Hepatocyte (in vitro differentiated cells): ENCODE measurements around the gene KIF26B. TPM values are rescaled to one million over a fixed set of nuclear protein-coding genes. Genes with fewer than 3 reads are reported as not detected.
A peak's percentile ranks its signal among the peaks of the same experiment; 100 is the strongest.

ENCODE experiments used
- DNase-seq: peaks from one replicate; pipeline ENCODE4 v3.0.0-alpha.2; 2016; ENCODE audit warnings: low spot score
- H2AFZ ChIP-seq: fragments of 200-600 bp; sonication (generic); 2 replicates; pipeline ENCODE4 v1.6.0; 2016; ENCODE audit warnings: antibody characterized with exemption, mild to moderate bottlenecking
- H3K27ac ChIP-seq: fragments of 200-600 bp; sonication (generic); 2 replicates; pipeline ENCODE4 v1.5.1; 2016; ENCODE audit warnings: mild to moderate bottlenecking
- H3K27me3 ChIP-seq: fragments of 200-600 bp; sonication (generic); 2 replicates; pipeline ENCODE4 v1.6.1; 2016
- H3K36me3 ChIP-seq: fragments of 200-600 bp; sonication (generic); replicated peaks from 2 replicates; pipeline ENCODE4 v1.5.1; 2016; ENCODE audit warnings: low read depth; ENCODE audit not compliant: insufficient read depth
- H3K4me1 ChIP-seq: fragments of 200-600 bp; sonication (generic); 2 replicates; pipeline ENCODE4 v1.5.1; 2016; ENCODE audit warnings: mild to moderate bottlenecking, moderate library complexity; ENCODE audit not compliant: insufficient read depth
- H3K4me2 ChIP-seq: fragments of 200-600 bp; sonication (generic); 2 replicates; pipeline ENCODE4 v1.6.0; 2016
- H3K4me3 ChIP-seq: fragments of 200-600 bp; sonication (generic); 2 replicates; pipeline ENCODE4 v1.5.1; 2016; ENCODE audit warnings: mild to moderate bottlenecking
- H3K79me2 ChIP-seq: fragments of 200-600 bp; sonication (generic); 2 replicates; pipeline ENCODE4 v1.6.0; 2017; ENCODE audit warnings: mild to moderate bottlenecking
- H3K9me2 ChIP-seq: fragments of 200-600 bp; sonication (generic); replicated peaks from 2 replicates; pipeline ENCODE4 v1.6.0; 2017; ENCODE audit warnings: mild to moderate bottlenecking; ENCODE audit not compliant: insufficient read depth
- H3K9me3 ChIP-seq: fragments of 200-600 bp; sonication (generic); 2 replicates; pipeline ENCODE4 v1.5.1; 2016; ENCODE audit warnings: low read depth, mild to moderate bottlenecking
- H4K20me1 ChIP-seq: fragments of 200-600 bp; sonication (generic); 2 replicates; pipeline ENCODE4 v1.6.0; 2016; ENCODE audit warnings: mild to moderate bottlenecking; ENCODE audit not compliant: insufficient read depth, poor library complexity, severe bottlenecking
- CTCF ChIP-seq: fragments of 200-600 bp; sonication (generic); IDR thresholded peaks from 2 replicates; pipeline ENCODE4 v1.5.1; 2016; ENCODE audit warnings: antibody characterized with exemption, mild to moderate bottlenecking; ENCODE audit not compliant: poor library complexity
- EZH2 ChIP-seq: fragments of 200-600 bp; sonication (generic); IDR thresholded peaks from 2 replicates; pipeline ENCODE4 v1.6.1; 2016; ENCODE audit warnings: antibody characterized with exemption, mild to moderate bottlenecking, borderline replicate concordance
- EZH2phosphoT487 ChIP-seq: fragments of 200-600 bp; sonication (generic); IDR thresholded peaks from one replicate; pipeline ENCODE4 v1.6.1; 2018; ENCODE audit warnings: antibody characterized with exemption, mild to moderate bottlenecking, low read depth, moderate library complexity; ENCODE audit not compliant: unreplicated experiment, severe bottlenecking
- WGBS: methylation state at CpG from one replicate; pipeline ENCODE4 v1.1.6; 2016; ENCODE audit warnings: low lambda C conversion rate; ENCODE audit errors: missing lambda C conversion rate; 5-methylcytosine and 5-hydroxymethylcytosine counted together
- polyA plus RNA-seq: library from polyadenylated mRNA; unstranded; fragments of >200 nt; fragmentation: Nextera tagmentation; extraction: Ambion mirVana; gene quantifications from 2 replicates; pipeline ENCODE4 v1.2.1, GENCODE V29; 2016
- total RNA-seq: library from RNA; depleted of rRNA; stranded (reverse); fragments of >200 nt; gene quantifications from 2 replicates; pipeline ENCODE4 v1.2.3, GENCODE V29; 2014

The KIF26B gene
- total and polyA plus RNA-seq, 2 experiments from 2014 or later: 12.7 to 21.6 TPM

GRCh38 chr1:245582026-245582425 lies 427.2 kb downstream of the KIF26B start:
- 49% methylated on average over 7 of the region's 7 CpGs for WGBS

GRCh38 chr1:245583081-245583480 lies 428.3 kb downstream of the KIF26B start:
- no peak overlapping the region for H3K4me3 ChIP-seq
- H3K9me3 ChIP-seq: no peaks in the 10 kb centered on the region
- H3K4me1 ChIP-seq: peaks cover 36% of the 10 kb centered on the region
- no peaks in the 10 kb centered on the region for H3K79me2 ChIP-seq
- no peaks in the 10 kb centered on the region for H3K36me3 ChIP-seq
- TF ChIP-seq EZH2: no peak
- TF ChIP-seq EZH2phosphoT487: no peak
- TF ChIP-seq CTCF: no peak
- no peak overlapping the region for H2AFZ ChIP-seq
- no peaks in the 10 kb centered on the region for H3K27me3 ChIP-seq
- peak overlapping the region; percentile 67 for H3K27ac ChIP-seq
- H3K4me2 ChIP-seq: no peak overlapping the region
- H3K9me2 ChIP-seq: no peaks in the 10 kb centered on the region
- no peaks in the 10 kb centered on the region for H4K20me1 ChIP-seq
- no peak for DNase-seq
- WGBS: 71% methylated on average over 9 of the region's 9 CpGs

More at GRCh38 chr1:245582026-245582425, 427.2 kb downstream of the KIF26B start:
- Histone ChIP-seq H3K36me3 (no peaks in the 10 kb centered on the region), H3K9me3 (no peaks in the 10 kb centered on the region), H3K27me3 (no peaks in the 10 kb centered on the region), H3K79me2 (no peaks in the 10 kb centered on the region), H3K4me3 (no peak overlapping the region), H3K27ac (no peak overlapping the region), H4K20me1 (no peaks in the 10 kb centered on the region), H2AFZ (no peak overlapping the region), H3K9me2 (no peaks in the 10 kb centered on the region), H3K4me2 (no peak overlapping the region), H3K4me1 (peaks cover 28% of the 10 kb centered on the region)
- DNase-seq: no peak
- TF ChIP-seq EZH2phosphoT487 (no peak), CTCF (no peak), EZH2 (no peak)

- Histone ChIP-seq H3K9me2 (no peaks in the 10 kb centered on the region), H4K20me1 (no peaks in the 10 kb centered on the region), H2AFZ (no peak overlapping the region), H3K9me3 (no peaks in the 10 kb centered on the region), H3K36me3 (no peaks in the 10 kb centered on the region), H3K4me1 (peaks cover 37% of the 10 kb centered on the region), H3K4me3 (no peak overlapping the region), H3K4me2 (no peak overlapping the region), H3K79me2 (no peaks in the 10 kb centered on the region), H3K27me3 (no peaks in the 10 kb centered on the region), H3K27ac (peak overlapping the region; percentile 67)
- TF ChIP-seq EZH2phosphoT487 (no peak), CTCF (no peak), EZH2 (no peak)
- DNase-seq: no peak
- WGBS: 75% methylated on average over 15 of the region's 15 CpGs
Observed at GRCh38 chr1:245583575-245584330, 429.0 kb downstream of the KIF26B start.
